Measurements from ENCODE around the gene MBD2. TPM values are rescaled to one million over a fixed set of nuclear protein-coding genes. Genes with fewer than 3 reads are reported as not detected.

The MBD2 gene
- total and polyA plus RNA-seq, 3 donors from 2014 or later = 59.1 to 106 (median 66.9) TPM

DNA sequence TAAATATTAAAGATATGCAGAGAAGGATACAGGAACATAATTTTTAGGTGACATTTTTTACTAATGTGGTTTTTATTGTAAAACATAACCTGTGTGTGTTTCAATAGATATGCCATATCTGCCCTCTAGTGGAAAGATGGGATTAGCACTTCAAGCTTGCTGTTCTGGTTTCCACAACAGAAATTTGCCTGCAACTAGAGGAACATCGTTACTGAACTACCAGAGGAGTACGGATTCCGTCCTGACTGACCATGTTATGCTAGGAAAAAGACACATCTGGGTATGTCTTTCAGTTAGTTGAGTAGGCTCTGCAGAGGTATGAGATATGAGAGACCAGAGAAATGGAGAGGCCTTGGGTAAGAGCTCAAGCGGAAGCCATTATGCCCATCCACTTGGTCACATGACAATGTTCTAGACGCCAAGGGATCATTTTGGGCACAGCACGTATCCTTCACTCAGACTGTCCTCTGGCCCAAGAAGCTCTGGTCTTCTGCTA lies 104.9 kb downstream of the MBD2 start:
- Histone ChIP-seq H3K27ac (no peak overlapping the region), H3K4me3 (no peak overlapping the region), H3K9me3 (no peaks in the 10 kb centered on the region), H3K36me3 (ENCODE audit: low read depth, missing control alignments) (no peaks in the 10 kb centered on the region), H3K4me1 (no peaks in the 10 kb centered on the region), H3K27me3 (no peaks in the 10 kb centered on the region)
- intact Hi-C loops (cut with DNase I; ENCODE audit: low total_unique reads) = no loop called here
- WGBS, 2 donors = 22 to 34% methylated on average over 6 of the region's 6 CpGs
- no peak for TF ChIP-seq POLR2A (IDR thresholded peaks at IDR 0.05)
- TF ChIP-seq, protein P1, sequence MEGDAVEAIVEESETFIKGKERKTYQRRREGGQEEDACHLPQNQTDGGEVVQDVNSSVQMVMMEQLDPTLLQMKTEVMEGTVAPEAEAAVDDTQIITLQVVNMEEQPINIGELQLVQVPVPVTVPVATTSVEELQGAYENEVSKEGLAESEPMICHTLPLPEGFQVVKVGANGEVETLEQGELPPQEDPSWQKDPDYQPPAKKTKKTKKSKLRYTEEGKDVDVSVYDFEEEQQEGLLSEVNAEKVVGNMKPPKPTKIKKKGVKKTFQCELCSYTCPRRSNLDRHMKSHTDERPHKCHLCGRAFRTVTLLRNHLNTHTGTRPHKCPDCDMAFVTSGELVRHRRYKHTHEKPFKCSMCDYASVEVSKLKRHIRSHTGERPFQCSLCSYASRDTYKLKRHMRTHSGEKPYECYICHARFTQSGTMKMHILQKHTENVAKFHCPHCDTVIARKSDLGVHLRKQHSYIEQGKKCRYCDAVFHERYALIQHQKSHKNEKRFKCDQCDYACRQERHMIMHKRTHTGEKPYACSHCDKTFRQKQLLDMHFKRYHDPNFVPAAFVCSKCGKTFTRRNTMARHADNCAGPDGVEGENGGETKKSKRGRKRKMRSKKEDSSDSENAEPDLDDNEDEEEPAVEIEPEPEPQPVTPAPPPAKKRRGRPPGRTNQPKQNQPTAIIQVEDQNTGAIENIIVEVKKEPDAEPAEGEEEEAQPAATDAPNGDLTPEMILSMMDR (IDR thresholded peaks at IDR 0.05) = peak; percentile 55 to 73 (median 69)
- DNase-seq = peak; percentile 45

DNA sequence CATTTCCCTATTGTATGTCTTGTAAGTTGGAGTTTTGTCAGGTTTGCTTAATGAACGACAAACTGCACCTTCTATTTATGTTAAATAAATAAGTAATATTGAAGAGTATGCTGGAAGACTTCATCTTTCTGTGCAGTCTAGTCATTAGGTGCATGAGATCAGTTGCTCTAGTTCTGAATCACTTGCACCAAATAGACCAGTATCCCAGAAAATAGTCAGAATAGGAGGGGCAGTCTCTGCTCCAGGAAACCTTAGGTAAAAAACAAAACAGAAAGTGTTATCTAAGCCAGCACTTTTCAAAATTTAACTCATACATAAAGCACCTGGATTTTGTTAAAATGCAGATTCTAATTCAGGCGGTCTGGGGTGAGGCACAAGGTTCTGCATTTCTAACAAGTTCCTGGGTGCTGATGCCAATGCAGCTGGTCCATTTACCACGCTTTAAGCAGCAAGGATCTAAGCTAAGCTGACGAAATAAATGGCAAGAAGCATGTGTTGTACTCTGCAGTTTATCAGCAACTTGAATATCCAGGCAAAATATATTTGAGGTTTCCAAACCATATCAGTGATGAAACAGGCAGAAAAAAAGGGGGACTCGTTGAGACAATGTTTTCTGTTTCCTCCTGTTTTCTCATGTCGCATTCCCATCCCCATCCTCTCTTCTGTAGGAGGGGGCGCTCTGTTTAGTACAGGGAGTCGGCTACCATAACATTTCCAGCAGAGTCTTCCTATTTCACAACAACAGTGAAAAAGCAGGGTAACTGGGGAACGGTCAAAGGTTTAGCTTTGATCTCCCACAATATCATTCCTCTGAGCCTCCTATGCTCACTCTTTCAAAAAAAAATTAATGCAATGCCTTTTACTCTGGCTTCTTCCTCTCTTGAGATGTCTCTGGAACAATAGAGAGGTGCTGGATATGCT lies 106.4 kb downstream of the MBD2 start:
- no peak for DNase-seq
- Histone ChIP-seq H3K36me3 (ENCODE audit: low read depth, missing control alignments) (no peaks in the 10 kb centered on the region), H3K4me3 (no peak overlapping the region), H3K9me3 (no peaks in the 10 kb centered on the region), H3K27ac (no peak overlapping the region), H3K4me1 (no peaks in the 10 kb centered on the region), H3K27me3 (no peaks in the 10 kb centered on the region)
- 70 to 77% methylated on average over 9 of the region's 9 CpGs for WGBS, 2 donors
- no peak for TF ChIP-seq POLR2A (IDR thresholded peaks at IDR 0.05)
- TF ChIP-seq, protein P1 (IDR thresholded peaks at IDR 0.05) = no peak
- intact Hi-C loops (cut with DNase I; ENCODE audit: low total_unique reads) = no loop called here

DNA sequence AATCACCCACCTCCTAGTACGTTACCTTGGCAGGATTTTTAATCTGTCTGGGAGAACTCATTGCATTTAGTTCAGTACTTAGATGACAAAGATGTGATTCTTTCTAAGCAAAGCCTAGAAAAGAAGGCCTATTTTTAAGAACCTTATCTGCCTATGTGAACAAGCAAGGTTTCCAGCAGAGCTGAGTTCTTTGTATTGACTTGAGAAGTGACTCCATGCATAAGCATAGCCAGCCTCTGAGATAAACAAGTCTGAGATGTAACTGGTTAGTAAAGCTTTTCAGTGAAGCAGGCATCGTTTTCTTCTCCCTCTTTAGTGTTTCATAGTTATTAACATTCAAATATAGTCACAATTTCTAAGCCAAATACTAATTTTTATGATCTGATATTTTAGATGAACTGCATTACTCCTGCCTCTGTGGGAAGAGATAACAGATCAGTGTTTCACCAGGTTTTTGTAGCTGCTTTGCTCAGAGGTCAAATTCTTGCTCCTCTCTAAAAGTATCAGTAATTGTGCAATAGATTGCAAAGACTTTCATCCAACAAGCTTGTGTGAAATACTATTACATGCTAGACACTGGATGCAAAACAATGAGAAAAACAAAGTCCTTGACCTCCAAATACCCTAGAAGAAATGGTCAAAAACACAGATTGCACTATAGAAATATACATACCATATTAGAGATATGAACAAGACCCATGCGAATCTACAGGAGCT lies 107.8 kb downstream of the MBD2 start:
- no peaks in the 10 kb centered on the region for H3K27me3 ChIP-seq
- intact Hi-C loops (cut with DNase I; ENCODE audit: low total_unique reads) = no loop called here
- H3K4me1 ChIP-seq = no peaks in the 10 kb centered on the region
- H3K9me3 ChIP-seq = no peaks in the 10 kb centered on the region
- no peak overlapping the region for H3K27ac ChIP-seq
- H3K4me3 ChIP-seq = no peak overlapping the region
- DNase-seq = no peak
- TF ChIP-seq, protein P1 (IDR thresholded peaks at IDR 0.05) = no peak
- no peak for TF ChIP-seq POLR2A (IDR thresholded peaks at IDR 0.05)
- H3K36me3 ChIP-seq (ENCODE audit: low read depth, missing control alignments) = no peaks in the 10 kb centered on the region
- WGBS, 2 donors = 58 to 64% methylated on average over 3 of the region's 3 CpGs

DNA sequence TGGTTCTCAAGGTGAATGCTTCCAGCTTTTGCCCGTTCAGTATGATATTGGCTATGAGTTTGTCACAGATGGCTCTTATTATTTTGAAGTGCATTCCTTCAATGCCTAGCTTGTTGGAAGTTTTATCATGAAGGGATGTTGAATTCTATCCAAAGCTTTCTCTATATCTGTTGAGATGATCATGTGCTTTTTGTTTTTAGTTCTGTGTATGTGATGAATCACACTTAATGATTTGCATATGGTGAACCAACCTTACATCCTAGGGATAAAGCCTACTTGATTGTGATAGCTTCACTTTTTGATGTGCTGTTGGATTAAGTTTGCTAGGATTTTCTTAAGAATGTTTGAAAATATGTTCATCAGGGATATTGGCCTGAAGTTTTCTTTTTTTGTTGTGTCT lies 112.1 kb downstream of the MBD2 start:
- TF ChIP-seq, protein P1 (IDR thresholded peaks at IDR 0.05) = no peak
- no peak for TF ChIP-seq POLR2A (IDR thresholded peaks at IDR 0.05)
- H3K4me1 ChIP-seq = no peaks in the 10 kb centered on the region
- no peak for DNase-seq

More for the DNA sequence above, 112.1 kb downstream of the MBD2 start:
- Histone ChIP-seq H3K9me3 (no peaks in the 10 kb centered on the region), H3K4me3 (no peak overlapping the region), H3K36me3 (ENCODE audit: low read depth, missing control alignments) (no peaks in the 10 kb centered on the region), H3K27ac (no peak overlapping the region), H3K27me3 (no peaks in the 10 kb centered on the region)
- 50 to 65% methylated on average over 1 of the region's 1 CpG for WGBS, 2 donors
- intact Hi-C loops (cut with DNase I; ENCODE audit: low total_unique reads) = no loop called here
